ENCODE measurements around the gene EHMT1. TPM values are rescaled to one million over a fixed set of nuclear protein-coding genes. Genes with fewer than 3 reads are reported as not detected.
A peak's percentile ranks its signal among the peaks of the same experiment; 100 is the strongest.

The EHMT1 gene
- total and polyA plus RNA-seq, 2 experiments from 2014 or later, result 162 to 177 TPM

- TF ChIP-seq, protein P1, sequence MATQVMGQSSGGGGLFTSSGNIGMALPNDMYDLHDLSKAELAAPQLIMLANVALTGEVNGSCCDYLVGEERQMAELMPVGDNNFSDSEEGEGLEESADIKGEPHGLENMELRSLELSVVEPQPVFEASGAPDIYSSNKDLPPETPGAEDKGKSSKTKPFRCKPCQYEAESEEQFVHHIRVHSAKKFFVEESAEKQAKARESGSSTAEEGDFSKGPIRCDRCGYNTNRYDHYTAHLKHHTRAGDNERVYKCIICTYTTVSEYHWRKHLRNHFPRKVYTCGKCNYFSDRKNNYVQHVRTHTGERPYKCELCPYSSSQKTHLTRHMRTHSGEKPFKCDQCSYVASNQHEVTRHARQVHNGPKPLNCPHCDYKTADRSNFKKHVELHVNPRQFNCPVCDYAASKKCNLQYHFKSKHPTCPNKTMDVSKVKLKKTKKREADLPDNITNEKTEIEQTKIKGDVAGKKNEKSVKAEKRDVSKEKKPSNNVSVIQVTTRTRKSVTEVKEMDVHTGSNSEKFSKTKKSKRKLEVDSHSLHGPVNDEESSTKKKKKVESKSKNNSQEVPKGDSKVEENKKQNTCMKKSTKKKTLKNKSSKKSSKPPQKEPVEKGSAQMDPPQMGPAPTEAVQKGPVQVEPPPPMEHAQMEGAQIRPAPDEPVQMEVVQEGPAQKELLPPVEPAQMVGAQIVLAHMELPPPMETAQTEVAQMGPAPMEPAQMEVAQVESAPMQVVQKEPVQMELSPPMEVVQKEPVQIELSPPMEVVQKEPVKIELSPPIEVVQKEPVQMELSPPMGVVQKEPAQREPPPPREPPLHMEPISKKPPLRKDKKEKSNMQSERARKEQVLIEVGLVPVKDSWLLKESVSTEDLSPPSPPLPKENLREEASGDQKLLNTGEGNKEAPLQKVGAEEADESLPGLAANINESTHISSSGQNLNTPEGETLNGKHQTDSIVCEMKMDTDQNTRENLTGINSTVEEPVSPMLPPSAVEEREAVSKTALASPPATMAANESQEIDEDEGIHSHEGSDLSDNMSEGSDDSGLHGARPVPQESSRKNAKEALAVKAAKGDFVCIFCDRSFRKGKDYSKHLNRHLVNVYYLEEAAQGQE (IDR thresholded peaks at IDR 0.05; ENCODE audit: unreplicated experiment), result no peak
- no peak for TF ChIP-seq ETS1 (IDR thresholded peaks at IDR 0.05)
- no peak for TF ChIP-seq JUNB (IDR thresholded peaks at IDR 0.05; ENCODE audit: unreplicated experiment)
- no peak for TF ChIP-seq ZNF114 (CRISPR knock-in tag; IDR thresholded peaks at IDR 0.05)
- no peak for TF ChIP-seq EZH2phosphoT487 (IDR thresholded peaks at IDR 0.05; ENCODE audit: unreplicated experiment)
- TF ChIP-seq POLR2AphosphoS5 (IDR thresholded peaks at IDR 0.05; ENCODE audit: low read depth), result no peak
These were observed 30.5 kb upstream of the EHMT1 start (continued) for GRCh38 chr9:137588311-137588710.

GRCh38 chr9:137588891-137589290, 29.9 kb upstream of the EHMT1 start:
- peaks cover 15% of the 10 kb centered on the region for H3K36me3 ChIP-seq (ENCODE audit: insufficient read depth)
- peaks cover 46% of the 10 kb centered on the region for H3K36me3 Mint-ChIP-seq (ENCODE audit: low read depth)
- H2AFZ ChIP-seq, result no peak overlapping the region
- peak overlapping the region; percentile 87 for H3K4me2 ChIP-seq
- H4K20me1 ChIP-seq (replicated peaks; ENCODE audit: insufficient read depth), result peaks cover 14% of the 10 kb centered on the region; the same call in 1 of the 2 replicates
- H3K27me3 ChIP-seq (ENCODE audit: insufficient read depth), result no peaks in the 10 kb centered on the region
- no peak overlapping the region for H3K27ac ChIP-seq (ENCODE audit: low read depth)
- 0 out of 2 replicates have a peak, but pooled peaks cover 7% of the 10 kb centered on the region for H3F3A ChIP-seq (replicated peaks; ENCODE audit: low read depth)
- H3K9me2 ChIP-seq (ENCODE audit: insufficient read depth), result no peaks in the 10 kb centered on the region
- peaks cover 9% of the 10 kb centered on the region for H3K4me1 ChIP-seq (ENCODE audit: insufficient read depth)
- H3K4me1 Mint-ChIP-seq, result peaks cover 5% of the 10 kb centered on the region; the same call in 2 of the 3 replicates
- H3K4me3 Mint-ChIP-seq, result peak overlapping the region; percentile 88
- no peak for ATAC-seq
- peaks cover 17% of the 10 kb centered on the region for H3K79me2 ChIP-seq (replicated peaks; ENCODE audit: insufficient read depth)
- peak overlapping the region; percentile 79 for H3K4me3 ChIP-seq
- peaks cover 2% of the 10 kb centered on the region; the same call in 1 of the 3 replicates for H3K9me3 Mint-ChIP-seq
- TF ChIP-seq POLR2AphosphoS5 (IDR thresholded peaks at IDR 0.05; ENCODE audit: low read depth), result no peak
- no peak for TF ChIP-seq ZNF114 (CRISPR knock-in tag; IDR thresholded peaks at IDR 0.05)
- TF ChIP-seq, protein P2, sequence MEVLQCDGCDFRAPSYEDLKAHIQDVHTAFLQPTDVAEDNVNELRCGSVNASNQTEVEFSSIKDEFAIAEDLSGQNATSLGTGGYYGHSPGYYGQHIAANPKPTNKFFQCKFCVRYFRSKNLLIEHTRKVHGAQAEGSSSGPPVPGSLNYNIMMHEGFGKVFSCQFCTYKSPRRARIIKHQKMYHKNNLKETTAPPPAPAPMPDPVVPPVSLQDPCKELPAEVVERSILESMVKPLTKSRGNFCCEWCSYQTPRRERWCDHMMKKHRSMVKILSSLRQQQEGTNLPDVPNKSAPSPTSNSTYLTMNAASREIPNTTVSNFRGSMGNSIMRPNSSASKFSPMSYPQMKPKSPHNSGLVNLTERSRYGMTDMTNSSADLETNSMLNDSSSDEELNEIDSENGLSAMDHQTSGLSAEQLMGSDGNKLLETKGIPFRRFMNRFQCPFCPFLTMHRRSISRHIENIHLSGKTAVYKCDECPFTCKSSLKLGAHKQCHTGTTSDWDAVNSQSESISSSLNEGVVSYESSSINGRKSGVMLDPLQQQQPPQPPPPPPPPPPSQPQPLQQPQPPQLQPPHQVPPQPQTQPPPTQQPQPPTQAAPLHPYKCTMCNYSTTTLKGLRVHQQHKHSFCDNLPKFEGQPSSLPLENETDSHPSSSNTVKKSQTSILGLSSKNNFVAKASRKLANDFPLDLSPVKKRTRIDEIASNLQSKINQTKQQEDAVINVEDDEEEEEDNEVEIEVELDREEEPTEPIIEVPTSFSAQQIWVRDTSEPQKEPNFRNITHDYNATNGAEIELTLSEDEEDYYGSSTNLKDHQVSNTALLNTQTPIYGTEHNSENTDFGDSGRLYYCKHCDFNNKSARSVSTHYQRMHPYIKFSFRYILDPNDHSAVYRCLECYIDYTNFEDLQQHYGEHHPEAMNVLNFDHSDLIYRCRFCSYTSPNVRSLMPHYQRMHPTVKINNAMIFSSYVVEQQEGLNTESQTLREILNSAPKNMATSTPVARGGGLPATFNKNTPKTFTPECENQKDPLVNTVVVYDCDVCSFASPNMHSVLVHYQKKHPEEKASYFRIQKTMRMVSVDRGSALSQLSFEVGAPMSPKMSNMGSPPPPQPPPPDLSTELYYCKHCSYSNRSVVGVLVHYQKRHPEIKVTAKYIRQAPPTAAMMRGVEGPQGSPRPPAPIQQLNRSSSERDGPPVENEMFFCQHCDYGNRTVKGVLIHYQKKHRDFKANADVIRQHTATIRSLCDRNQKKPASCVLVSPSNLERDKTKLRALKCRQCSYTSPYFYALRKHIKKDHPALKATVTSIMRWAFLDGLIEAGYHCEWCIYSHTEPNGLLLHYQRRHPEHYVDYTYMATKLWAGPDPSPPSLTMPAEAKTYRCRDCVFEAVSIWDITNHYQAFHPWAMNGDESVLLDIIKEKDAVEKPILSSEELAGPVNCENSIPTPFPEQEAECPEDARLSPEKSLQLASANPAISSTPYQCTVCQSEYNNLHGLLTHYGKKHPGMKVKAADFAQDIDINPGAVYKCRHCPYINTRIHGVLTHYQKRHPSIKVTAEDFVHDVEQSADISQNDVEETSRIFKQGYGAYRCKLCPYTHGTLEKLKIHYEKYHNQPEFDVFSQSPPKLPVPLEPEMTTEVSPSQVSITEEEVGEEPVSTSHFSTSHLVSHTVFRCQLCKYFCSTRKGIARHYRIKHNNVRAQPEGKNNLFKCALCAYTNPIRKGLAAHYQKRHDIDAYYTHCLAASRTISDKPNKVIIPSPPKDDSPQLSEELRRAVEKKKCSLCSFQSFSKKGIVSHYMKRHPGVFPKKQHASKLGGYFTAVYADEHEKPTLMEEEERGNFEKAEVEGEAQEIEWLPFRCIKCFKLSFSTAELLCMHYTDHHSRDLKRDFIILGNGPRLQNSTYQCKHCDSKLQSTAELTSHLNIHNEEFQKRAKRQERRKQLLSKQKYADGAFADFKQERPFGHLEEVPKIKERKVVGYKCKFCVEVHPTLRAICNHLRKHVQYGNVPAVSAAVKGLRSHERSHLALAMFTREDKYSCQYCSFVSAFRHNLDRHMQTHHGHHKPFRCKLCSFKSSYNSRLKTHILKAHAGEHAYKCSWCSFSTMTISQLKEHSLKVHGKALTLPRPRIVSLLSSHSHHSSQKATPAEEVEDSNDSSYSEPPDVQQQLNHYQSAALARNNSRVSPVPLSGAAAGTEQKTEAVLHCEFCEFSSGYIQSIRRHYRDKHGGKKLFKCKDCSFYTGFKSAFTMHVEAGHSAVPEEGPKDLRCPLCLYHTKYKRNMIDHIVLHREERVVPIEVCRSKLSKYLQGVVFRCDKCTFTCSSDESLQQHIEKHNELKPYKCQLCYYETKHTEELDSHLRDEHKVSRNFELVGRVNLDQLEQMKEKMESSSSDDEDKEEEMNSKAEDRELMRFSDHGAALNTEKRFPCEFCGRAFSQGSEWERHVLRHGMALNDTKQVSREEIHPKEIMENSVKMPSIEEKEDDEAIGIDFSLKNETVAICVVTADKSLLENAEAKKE (CRISPR knock-in tag; IDR thresholded peaks at IDR 0.05), result no peak
- TF ChIP-seq CTCF (conservative IDR thresholded peaks at IDR 0.05; ENCODE audit: low read depth in 2 of 2), result no peak
- no peak for TF ChIP-seq STAT1 (IDR thresholded peaks at IDR 0.05; ENCODE audit: unreplicated experiment)
- TF ChIP-seq JUNB (IDR thresholded peaks at IDR 0.05; ENCODE audit: unreplicated experiment), result no peak
- no peak for TF ChIP-seq NANOG (IDR thresholded peaks at IDR 0.05; ENCODE audit: borderline replicate concordance)
- no peak for TF ChIP-seq ETS1 (IDR thresholded peaks at IDR 0.05)
- DNase-seq (ENCODE audit: low spot score), result no peak
- H3K27ac Mint-ChIP-seq, result no peak overlapping the region
- H3K27me3 Mint-ChIP-seq (ENCODE audit: insufficient read depth, low read depth, poor library complexity), result peaks cover 15% of the 10 kb centered on the region
